Measurements from ENCODE around the gene MEOX2. TPM values are rescaled to one million over a fixed set of nuclear protein-coding genes. Genes with fewer than 3 reads are reported as not detected.

MEOX2 gene
- total and polyA plus RNA-seq, 10 of the 15 experiments (the other 5 are each of a cell fraction or from before 2014, with no cell fraction given), result not detected

- TF ChIP-seq, protein P1, sequence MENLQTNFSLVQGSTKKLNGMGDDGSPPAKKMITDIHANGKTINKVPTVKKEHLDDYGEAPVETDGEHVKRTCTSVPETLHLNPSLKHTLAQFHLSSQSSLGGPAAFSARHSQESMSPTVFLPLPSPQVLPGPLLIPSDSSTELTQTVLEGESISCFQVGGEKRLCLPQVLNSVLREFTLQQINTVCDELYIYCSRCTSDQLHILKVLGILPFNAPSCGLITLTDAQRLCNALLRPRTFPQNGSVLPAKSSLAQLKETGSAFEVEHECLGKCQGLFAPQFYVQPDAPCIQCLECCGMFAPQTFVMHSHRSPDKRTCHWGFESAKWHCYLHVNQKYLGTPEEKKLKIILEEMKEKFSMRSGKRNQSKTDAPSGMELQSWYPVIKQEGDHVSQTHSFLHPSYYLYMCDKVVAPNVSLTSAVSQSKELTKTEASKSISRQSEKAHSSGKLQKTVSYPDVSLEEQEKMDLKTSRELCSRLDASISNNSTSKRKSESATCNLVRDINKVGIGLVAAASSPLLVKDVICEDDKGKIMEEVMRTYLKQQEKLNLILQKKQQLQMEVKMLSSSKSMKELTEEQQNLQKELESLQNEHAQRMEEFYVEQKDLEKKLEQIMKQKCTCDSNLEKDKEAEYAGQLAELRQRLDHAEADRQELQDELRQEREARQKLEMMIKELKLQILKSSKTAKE (IDR thresholded peaks at IDR 0.05; ENCODE audit: low read depth, poor library complexity, severe bottlenecking), result no peak
- TF ChIP-seq NBN (IDR thresholded peaks at IDR 0.05), result no peak
- TF ChIP-seq, protein P2, sequence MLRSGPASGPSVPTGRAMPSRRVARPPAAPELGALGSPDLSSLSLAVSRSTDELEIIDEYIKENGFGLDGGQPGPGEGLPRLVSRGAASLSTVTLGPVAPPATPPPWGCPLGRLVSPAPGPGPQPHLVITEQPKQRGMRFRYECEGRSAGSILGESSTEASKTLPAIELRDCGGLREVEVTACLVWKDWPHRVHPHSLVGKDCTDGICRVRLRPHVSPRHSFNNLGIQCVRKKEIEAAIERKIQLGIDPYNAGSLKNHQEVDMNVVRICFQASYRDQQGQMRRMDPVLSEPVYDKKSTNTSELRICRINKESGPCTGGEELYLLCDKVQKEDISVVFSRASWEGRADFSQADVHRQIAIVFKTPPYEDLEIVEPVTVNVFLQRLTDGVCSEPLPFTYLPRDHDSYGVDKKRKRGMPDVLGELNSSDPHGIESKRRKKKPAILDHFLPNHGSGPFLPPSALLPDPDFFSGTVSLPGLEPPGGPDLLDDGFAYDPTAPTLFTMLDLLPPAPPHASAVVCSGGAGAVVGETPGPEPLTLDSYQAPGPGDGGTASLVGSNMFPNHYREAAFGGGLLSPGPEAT (IDR thresholded peaks at IDR 0.05; ENCODE audit: low read depth), result no peak
- no peak for TF ChIP-seq WRNIP1 (IDR thresholded peaks at IDR 0.05; ENCODE audit: borderline replicate concordance, low read depth, low read length)
- TF ChIP-seq IKZF2 (IDR thresholded peaks at IDR 0.05), result no peak
- no peak for TF ChIP-seq KDM1A (IDR thresholded peaks at IDR 0.05; ENCODE audit: borderline replicate concordance)
- no peak for TF ChIP-seq PBX3 (IDR thresholded peaks at IDR 0.05; ENCODE audit: insufficient replicate concordance, low read depth, low read length)
- TF ChIP-seq SUPT20H (IDR thresholded peaks at IDR 0.05; ENCODE audit: borderline replicate concordance, control insufficient read depth, low read depth, low read length), result no peak
Observed at GRCh38 chr7:15723841-15724240, 37.4 kb upstream of the MEOX2 start (continued).

Measured in GM12878 (cell line).